ENCODE data around the gene PTPRM.
A peak's percentile ranks its signal among the peaks of the same experiment; 100 is the strongest.

The PTPRM gene

DNA sequence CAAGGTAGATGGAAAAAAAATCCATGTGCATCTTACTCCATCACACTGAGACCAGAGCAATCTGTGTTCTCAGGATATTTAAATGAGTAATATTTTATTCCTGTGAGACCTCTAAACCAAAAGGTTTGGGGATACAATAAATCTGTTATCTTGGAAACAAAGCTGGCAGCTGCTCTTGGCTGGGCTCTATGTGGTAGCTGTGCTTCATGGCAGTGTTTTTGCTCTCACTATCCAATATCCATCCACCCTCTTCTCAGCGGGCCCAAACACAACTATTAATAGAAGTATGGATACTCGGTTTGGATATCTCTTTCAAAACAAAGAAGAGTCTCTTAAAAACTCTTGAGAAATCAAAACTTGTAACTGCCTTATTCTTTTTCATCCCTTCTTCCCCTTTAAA is 797.3 kb downstream of the PTPRM start:
- POLR2A ChIA-PET (ENCODE audit: low non-redundant PET), result no interaction called here

DNA sequence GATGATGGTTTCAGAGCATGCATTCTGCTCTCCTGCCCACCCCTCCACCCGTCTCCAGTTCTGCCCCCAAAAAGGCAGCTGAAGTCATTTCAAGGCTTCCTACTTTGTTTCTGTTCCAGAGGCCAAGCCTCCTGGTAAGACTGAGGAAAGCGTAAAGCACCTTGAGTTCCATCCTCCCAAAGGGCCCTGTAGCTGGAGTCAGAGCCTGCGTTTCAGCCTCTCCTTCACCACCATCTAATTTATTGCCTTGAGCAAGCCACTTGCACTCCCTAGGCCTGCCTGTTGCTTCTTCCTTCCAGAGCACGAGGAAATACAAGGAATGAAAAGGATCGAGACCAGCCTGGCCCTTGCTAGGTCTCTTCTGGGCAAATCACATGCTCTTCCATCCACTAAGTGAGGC is 797.9 kb downstream of the PTPRM start:
- POLR2A ChIA-PET (ENCODE audit: low non-redundant PET), result no interaction called here
- CTCF ChIA-PET, result no interaction called here
- no peak for DNase-seq (ENCODE audit: low spot score)
- TF ChIP-seq, protein P1, sequence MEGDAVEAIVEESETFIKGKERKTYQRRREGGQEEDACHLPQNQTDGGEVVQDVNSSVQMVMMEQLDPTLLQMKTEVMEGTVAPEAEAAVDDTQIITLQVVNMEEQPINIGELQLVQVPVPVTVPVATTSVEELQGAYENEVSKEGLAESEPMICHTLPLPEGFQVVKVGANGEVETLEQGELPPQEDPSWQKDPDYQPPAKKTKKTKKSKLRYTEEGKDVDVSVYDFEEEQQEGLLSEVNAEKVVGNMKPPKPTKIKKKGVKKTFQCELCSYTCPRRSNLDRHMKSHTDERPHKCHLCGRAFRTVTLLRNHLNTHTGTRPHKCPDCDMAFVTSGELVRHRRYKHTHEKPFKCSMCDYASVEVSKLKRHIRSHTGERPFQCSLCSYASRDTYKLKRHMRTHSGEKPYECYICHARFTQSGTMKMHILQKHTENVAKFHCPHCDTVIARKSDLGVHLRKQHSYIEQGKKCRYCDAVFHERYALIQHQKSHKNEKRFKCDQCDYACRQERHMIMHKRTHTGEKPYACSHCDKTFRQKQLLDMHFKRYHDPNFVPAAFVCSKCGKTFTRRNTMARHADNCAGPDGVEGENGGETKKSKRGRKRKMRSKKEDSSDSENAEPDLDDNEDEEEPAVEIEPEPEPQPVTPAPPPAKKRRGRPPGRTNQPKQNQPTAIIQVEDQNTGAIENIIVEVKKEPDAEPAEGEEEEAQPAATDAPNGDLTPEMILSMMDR (conservative IDR thresholded peaks at IDR 0.05; ENCODE audit: low read depth), result no peak
- no peak overlapping the region for H3K27ac ChIP-seq

More for the DNA sequence above, 797.3 kb downstream of the PTPRM start:
- no peak for DNase-seq (ENCODE audit: low spot score)
- CTCF ChIA-PET, result no interaction called here
- TF ChIP-seq, protein P1 (conservative IDR thresholded peaks at IDR 0.05; ENCODE audit: low read depth), result no peak
- H3K27ac ChIP-seq, result no peak overlapping the region

DNA sequence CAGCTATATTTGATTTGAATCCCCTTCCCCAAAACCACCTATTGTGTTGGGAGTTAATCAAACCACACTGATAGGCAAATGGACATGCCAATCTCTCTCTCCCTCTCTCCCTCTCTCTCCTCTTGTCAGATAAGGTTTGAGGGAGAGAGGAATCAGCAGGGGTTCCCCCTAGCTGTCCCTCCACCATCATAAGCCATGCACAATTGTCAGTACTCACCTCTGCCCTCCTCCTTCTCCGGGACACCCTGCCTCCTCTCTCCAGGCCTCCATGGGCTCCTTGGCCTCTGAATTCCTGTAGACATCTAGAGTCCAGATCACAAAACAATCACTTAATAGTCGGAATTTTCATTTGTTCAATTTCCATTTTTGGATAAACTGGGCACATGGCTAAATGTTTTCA is 798.4 kb downstream of the PTPRM start:
- no peak overlapping the region for H3K27ac ChIP-seq
- ChIA-PET POLR2A (ENCODE audit: low non-redundant PET) (no interaction called here), CTCF (no interaction called here)
- no peak for DNase-seq (ENCODE audit: low spot score)
- TF ChIP-seq, protein P1 (conservative IDR thresholded peaks at IDR 0.05; ENCODE audit: low read depth), result no peak

DNA sequence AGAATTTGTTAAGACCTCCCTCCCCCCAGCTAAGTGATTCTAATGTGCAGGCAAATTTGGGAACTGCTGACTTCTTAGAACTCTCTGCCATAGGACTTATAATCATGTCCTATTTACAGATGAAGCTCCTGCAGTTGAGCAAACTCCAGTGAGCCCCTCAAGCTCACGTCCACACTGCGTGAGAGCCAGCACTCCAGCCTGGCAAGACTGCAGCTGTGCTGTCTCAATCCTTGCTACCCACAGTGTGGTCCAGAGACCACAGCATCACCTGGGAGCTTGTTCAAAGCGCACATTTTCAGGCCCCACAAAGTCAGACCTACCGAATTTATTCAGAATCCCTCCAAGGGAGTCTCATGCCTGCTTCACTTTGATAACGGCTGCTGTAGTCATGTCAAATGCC is 799.0 kb downstream of the PTPRM start:
- TF ChIP-seq, protein P1 (conservative IDR thresholded peaks at IDR 0.05; ENCODE audit: low read depth), result no peak
- no peak for DNase-seq (ENCODE audit: low spot score)
- ChIA-PET POLR2A (ENCODE audit: low non-redundant PET) (no interaction called here), CTCF (no interaction called here)
- no peak overlapping the region for H3K27ac ChIP-seq

DNA sequence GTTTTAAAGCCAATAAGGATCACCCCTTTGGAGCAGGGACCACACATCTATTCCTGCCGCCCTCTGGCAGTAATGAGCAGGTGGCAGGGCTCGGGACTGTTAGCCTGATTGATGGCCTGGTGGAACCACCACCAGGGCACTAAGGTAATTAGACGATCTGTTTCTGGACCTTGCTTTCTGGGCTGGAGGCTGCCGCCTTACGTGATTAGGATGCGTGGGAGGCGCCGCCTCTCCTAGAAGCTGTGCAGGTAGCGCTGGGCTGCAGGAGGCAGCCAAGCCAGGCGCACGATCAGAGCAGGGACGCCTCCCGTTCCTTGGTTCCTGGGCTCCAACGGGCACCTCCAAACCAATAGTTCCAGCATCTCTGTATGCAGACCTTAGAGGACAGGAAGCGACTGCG is 799.5 kb downstream of the PTPRM start:
- CTCF ChIA-PET, result no interaction called here
- POLR2A ChIA-PET (ENCODE audit: low non-redundant PET), result no interaction called here
- no peak overlapping the region for H3K27ac ChIP-seq
- no peak for DNase-seq (ENCODE audit: low spot score)
- TF ChIP-seq, protein P1 (conservative IDR thresholded peaks at IDR 0.05; ENCODE audit: low read depth), result no peak

DNA sequence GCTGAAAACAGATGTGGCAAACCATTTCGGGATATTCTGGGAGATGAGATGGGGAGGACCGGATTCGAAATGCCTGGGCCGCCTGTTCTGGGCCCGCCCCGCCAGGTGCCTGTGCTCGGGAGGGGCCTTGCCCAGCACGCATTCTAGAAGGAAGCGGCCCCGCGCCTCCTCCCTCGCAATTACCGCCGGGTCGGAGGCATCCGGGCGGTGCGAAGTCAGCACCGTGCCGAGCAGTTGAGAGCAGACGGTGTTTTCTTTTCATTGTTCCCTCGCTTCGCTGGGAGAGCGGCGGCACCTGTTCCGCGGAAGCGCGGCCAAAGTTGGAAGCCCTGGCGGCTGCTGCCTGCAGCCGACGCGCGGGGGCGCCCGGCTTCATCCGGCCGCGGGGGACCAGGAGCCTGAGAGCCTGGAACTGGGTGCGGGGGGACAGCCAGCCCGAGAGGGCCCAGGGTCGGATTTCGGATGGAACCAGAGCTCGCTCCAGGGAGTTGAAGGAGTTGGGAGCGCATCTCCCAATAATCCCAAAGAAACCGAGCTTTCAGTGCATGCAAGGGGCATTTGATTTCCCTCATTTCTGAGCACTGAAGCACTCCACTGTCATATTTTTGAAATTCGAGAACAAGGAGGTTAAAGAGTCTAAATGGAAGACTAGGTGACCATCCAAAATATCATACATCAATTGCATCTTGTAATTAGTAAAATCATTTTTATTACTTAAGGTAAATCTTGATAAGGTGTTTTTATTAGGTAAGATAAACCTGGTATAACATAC is 800.3 kb downstream of the PTPRM start:
- CTCF ChIA-PET, result interaction anchor here (0.6 to 1.2 kb wide), 3 partner anchors 23 to 700 kb away, joined by 3 to 4 read pairs (median 4); no protein-coding TSS in a partner anchor
- no peak overlapping the region for H3K27ac ChIP-seq
- TF ChIP-seq, protein P1 (conservative IDR thresholded peaks at IDR 0.05; ENCODE audit: low read depth), result peak; percentile 48
- POLR2A ChIA-PET (ENCODE audit: low non-redundant PET), result no interaction called here
- DNase-seq (ENCODE audit: low spot score), result peak; percentile 23

All from RWPE1 (cell line).